ENCODE measurements around the gene ZC4H2.
A peak's percentile ranks its signal among the peaks of the same experiment; 100 is the strongest.
"Not testable (repeated sequence)": the region's sequence is repeated elsewhere in the genome, so short reads cannot be mapped to it uniquely, and the experiment has no call there.

The ZC4H2 gene, protein sequence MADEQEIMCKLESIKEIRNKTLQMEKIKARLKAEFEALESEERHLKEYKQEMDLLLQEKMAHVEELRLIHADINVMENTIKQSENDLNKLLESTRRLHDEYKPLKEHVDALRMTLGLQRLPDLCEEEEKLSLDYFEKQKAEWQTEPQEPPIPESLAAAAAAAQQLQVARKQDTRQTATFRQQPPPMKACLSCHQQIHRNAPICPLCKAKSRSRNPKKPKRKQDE

GRCh38 chrX:64975989-64976672, at the start of gene ZC4H2:
TSS of gene ZC4H2 (minus strand) at chrX:64976450. CDS start at chrX:64976377, 73 bp downstream.
- peak within 1 kb of the TSS; percentile 32 for H3K27ac ChIP-seq (ENCODE audit: low read length)
- peaks cover 0 to 12% of the 10 kb centered on the region in 2 donors for H3K27me3 ChIP-seq (ENCODE audit: control insufficient read depth in 1 of 2, insufficient read depth in 2 of 2, low read length in 2 of 2)
- peak within 1 kb of the TSS; percentile 43 for H3K9ac ChIP-seq (ENCODE audit: low read length in 2 of 2)
- no peaks in the 10 kb centered on the region for H3K9me3 ChIP-seq (ENCODE audit: control insufficient read depth in 2 of 2, low read length in 2 of 2)
- no peaks in the 10 kb centered on the region for H3K36me3 ChIP-seq (ENCODE audit: control insufficient read depth in 2 of 2, insufficient read depth in 2 of 2, low read length in 2 of 2)
- H3K4me3 ChIP-seq (ENCODE audit: low read length in 2 of 2): peak within 1 kb of the TSS; percentile 79 to 83
- H3K4me1 ChIP-seq (ENCODE audit: control insufficient read depth, insufficient read depth, low read length): no peaks in the 10 kb centered on the region

DNA sequence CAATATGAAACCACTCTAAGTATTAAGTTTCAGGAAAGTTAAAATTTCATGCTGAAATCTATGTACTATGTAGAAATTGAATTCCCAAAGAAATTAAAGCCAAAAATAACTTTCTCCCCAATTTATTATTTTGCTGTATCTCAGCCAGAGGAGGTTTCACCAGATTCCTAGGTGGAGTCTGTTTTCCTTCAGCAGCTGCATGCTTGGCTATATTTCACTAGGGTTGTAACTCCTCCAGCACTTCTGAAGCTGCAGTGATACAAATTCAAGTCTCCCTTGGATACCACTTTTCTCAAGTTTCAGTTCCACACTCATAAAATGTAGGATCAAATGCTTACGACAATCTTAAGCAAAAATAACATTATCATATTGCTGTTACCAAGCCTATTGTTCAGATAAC, 41.2 kb upstream of the ZC4H2 start:
- peaks cover 9% of the 10 kb centered on the region for H3K4me1 ChIP-seq (ENCODE audit: control insufficient read depth, insufficient read depth, low read length)
- H3K36me3 ChIP-seq (ENCODE audit: control insufficient read depth in 2 of 2, insufficient read depth in 2 of 2, low read length in 2 of 2): no peaks in the 10 kb centered on the region
- H3K9me3 ChIP-seq (ENCODE audit: control insufficient read depth in 2 of 2, low read length in 2 of 2): no peaks in the 10 kb centered on the region
- no peak overlapping the region for H3K9ac ChIP-seq (ENCODE audit: low read length in 2 of 2)
- H3K4me3 ChIP-seq (ENCODE audit: low read length in 2 of 2): peak overlapping the region in 1 of 2 donors; percentile 19
- no peaks in the 10 kb centered on the region for H3K27me3 ChIP-seq (ENCODE audit: control insufficient read depth in 1 of 2, insufficient read depth in 2 of 2, low read length in 2 of 2)
- H3K27ac ChIP-seq (ENCODE audit: low read length): no peak overlapping the region

- Histone ChIP-seq H3K4me3 (ENCODE audit: low read length in 2 of 2) (no peak overlapping the region), H3K9me3 (ENCODE audit: control insufficient read depth in 2 of 2, low read length in 2 of 2) (no peaks in the 10 kb centered on the region), H3K4me1 (ENCODE audit: control insufficient read depth, insufficient read depth, low read length) (peaks cover 9% of the 10 kb centered on the region), H3K27me3 (ENCODE audit: control insufficient read depth in 1 of 2, insufficient read depth in 2 of 2, low read length in 2 of 2) (no peaks in the 10 kb centered on the region), H3K36me3 (ENCODE audit: control insufficient read depth in 2 of 2, insufficient read depth in 2 of 2, low read length in 2 of 2) (no peaks in the 10 kb centered on the region), H3K9ac (ENCODE audit: low read length in 2 of 2) (no peak overlapping the region), H3K27ac (ENCODE audit: low read length) (no peak overlapping the region)
Measured at GRCh38 chrX:65014230-65014629, 38.0 kb upstream of the ZC4H2 start.

GRCh38 chrX:65009459-65009858, 33.2 kb upstream of the ZC4H2 start:
- Histone ChIP-seq H3K27me3 (ENCODE audit: control insufficient read depth in 1 of 2, insufficient read depth in 2 of 2, low read length in 2 of 2) (no peaks in the 10 kb centered on the region), H3K9ac (ENCODE audit: low read length in 2 of 2) (no peak overlapping the region), H3K36me3 (ENCODE audit: control insufficient read depth in 2 of 2, insufficient read depth in 2 of 2, low read length in 2 of 2) (no peaks in the 10 kb centered on the region), H3K4me1 (ENCODE audit: control insufficient read depth, insufficient read depth, low read length) (no peaks in the 10 kb centered on the region), H3K27ac (ENCODE audit: low read length) (no peak overlapping the region), H3K9me3 (ENCODE audit: control insufficient read depth in 2 of 2, low read length in 2 of 2) (no peaks in the 10 kb centered on the region), H3K4me3 (ENCODE audit: low read length in 2 of 2) (no peak overlapping the region)

GRCh38 chrX:65002208-65002607, 26.0 kb upstream of the ZC4H2 start:
- H3K9ac ChIP-seq (ENCODE audit: low read length in 2 of 2); H3K27me3 ChIP-seq (ENCODE audit: control insufficient read depth in 1 of 2, insufficient read depth in 2 of 2, low read length in 2 of 2); H3K9me3 ChIP-seq (ENCODE audit: control insufficient read depth in 2 of 2, low read length in 2 of 2); H3K4me1 ChIP-seq (ENCODE audit: control insufficient read depth, insufficient read depth, low read length); H3K27ac ChIP-seq (ENCODE audit: low read length); H3K4me3 ChIP-seq (ENCODE audit: low read length in 2 of 2); H3K36me3 ChIP-seq (ENCODE audit: control insufficient read depth in 2 of 2, insufficient read depth in 2 of 2, low read length in 2 of 2): not testable (repeated sequence)

- Histone ChIP-seq H3K4me3 (ENCODE audit: low read length in 2 of 2) (no peak overlapping the region), H3K4me1 (ENCODE audit: control insufficient read depth, insufficient read depth, low read length) (no peaks in the 10 kb centered on the region), H3K9me3 (ENCODE audit: control insufficient read depth in 2 of 2, low read length in 2 of 2) (no peaks in the 10 kb centered on the region), H3K36me3 (ENCODE audit: control insufficient read depth in 2 of 2, insufficient read depth in 2 of 2, low read length in 2 of 2) (peaks cover 0 to 2% of the 10 kb centered on the region in 2 donors), H3K9ac (ENCODE audit: low read length in 2 of 2) (no peak overlapping the region), H3K27ac (ENCODE audit: low read length) (no peak overlapping the region), H3K27me3 (ENCODE audit: control insufficient read depth in 1 of 2, insufficient read depth in 2 of 2, low read length in 2 of 2) (no peaks in the 10 kb centered on the region)
Measured at GRCh38 chrX:64996805-64997204, 20.6 kb upstream of the ZC4H2 start.

- Histone ChIP-seq H3K4me1 (ENCODE audit: control insufficient read depth, insufficient read depth, low read length) (no peaks in the 10 kb centered on the region), H3K9me3 (ENCODE audit: control insufficient read depth in 2 of 2, low read length in 2 of 2) (no peaks in the 10 kb centered on the region), H3K27me3 (ENCODE audit: control insufficient read depth in 1 of 2, insufficient read depth in 2 of 2, low read length in 2 of 2) (no peaks in the 10 kb centered on the region), H3K4me3 (ENCODE audit: low read length in 2 of 2) (no peak overlapping the region), H3K36me3 (ENCODE audit: control insufficient read depth in 2 of 2, insufficient read depth in 2 of 2, low read length in 2 of 2) (peaks cover 0 to 2% of the 10 kb centered on the region in 2 donors), H3K9ac (ENCODE audit: low read length in 2 of 2) (no peak overlapping the region), H3K27ac (ENCODE audit: low read length) (no peak overlapping the region)
Measured at GRCh38 chrX:64994131-64994798, 18.0 kb upstream of the ZC4H2 start.

GRCh38 chrX:64977830-64978229, 1.6 kb upstream of the ZC4H2 start:
- no peak overlapping the region for H3K9ac ChIP-seq (ENCODE audit: low read length in 2 of 2)
- H3K36me3 ChIP-seq (ENCODE audit: control insufficient read depth in 2 of 2, insufficient read depth in 2 of 2, low read length in 2 of 2): no peaks in the 10 kb centered on the region
- no peak overlapping the region for H3K4me3 ChIP-seq (ENCODE audit: low read length in 2 of 2)

GRCh38 chrX:64977051-64977450, 801 bp upstream of the ZC4H2 start:
- Histone ChIP-seq H3K9me3 (ENCODE audit: control insufficient read depth in 2 of 2, low read length in 2 of 2) (no peaks in the 10 kb centered on the region), H3K27ac (ENCODE audit: low read length) (no peak overlapping the region), H3K4me3 (ENCODE audit: low read length in 2 of 2) (no peak overlapping the region), H3K4me1 (ENCODE audit: control insufficient read depth, insufficient read depth, low read length) (no peaks in the 10 kb centered on the region), H3K9ac (ENCODE audit: low read length in 2 of 2) (no peak overlapping the region), H3K36me3 (ENCODE audit: control insufficient read depth in 2 of 2, insufficient read depth in 2 of 2, low read length in 2 of 2) (no peaks in the 10 kb centered on the region), H3K27me3 (ENCODE audit: control insufficient read depth in 1 of 2, insufficient read depth in 2 of 2, low read length in 2 of 2) (peaks cover 0 to 12% of the 10 kb centered on the region in 2 donors)

More at GRCh38 chrX:64977830-64978229, 1.6 kb upstream of the ZC4H2 start:
- H3K27me3 ChIP-seq (ENCODE audit: control insufficient read depth in 1 of 2, insufficient read depth in 2 of 2, low read length in 2 of 2): peaks cover 0 to 12% of the 10 kb centered on the region in 2 donors
- H3K4me1 ChIP-seq (ENCODE audit: control insufficient read depth, insufficient read depth, low read length): no peaks in the 10 kb centered on the region
- no peaks in the 10 kb centered on the region for H3K9me3 ChIP-seq (ENCODE audit: control insufficient read depth in 2 of 2, low read length in 2 of 2)
- H3K27ac ChIP-seq (ENCODE audit: low read length): no peak overlapping the region

DNA sequence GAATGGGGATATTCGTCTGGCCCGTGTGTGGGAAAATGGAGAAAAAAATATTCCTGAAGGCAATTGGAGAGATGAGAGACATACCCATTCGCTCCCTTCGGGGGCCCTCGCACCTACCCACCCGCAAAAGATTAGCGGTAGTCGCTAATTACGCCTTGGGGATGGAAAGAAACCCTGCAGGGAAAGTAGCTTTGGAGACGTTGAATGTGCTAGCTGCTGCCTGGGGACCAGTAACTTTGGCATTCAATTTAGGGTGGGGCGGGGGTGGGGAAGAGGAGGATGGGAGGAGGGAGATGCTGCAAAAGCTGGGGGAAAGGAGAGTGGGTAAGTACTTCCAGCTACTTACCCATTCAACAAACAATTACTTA, 407 bp upstream of the ZC4H2 start:
- Histone ChIP-seq H3K27me3 (ENCODE audit: control insufficient read depth in 1 of 2, insufficient read depth in 2 of 2, low read length in 2 of 2) (peaks cover 0 to 12% of the 10 kb centered on the region in 2 donors), H3K27ac (ENCODE audit: low read length) (no peak overlapping the region), H3K4me3 (ENCODE audit: low read length in 2 of 2) (peak overlapping the region; percentile 79 to 83), H3K9me3 (ENCODE audit: control insufficient read depth in 2 of 2, low read length in 2 of 2) (no peaks in the 10 kb centered on the region), H3K9ac (ENCODE audit: low read length in 2 of 2) (no peak overlapping the region), H3K36me3 (ENCODE audit: control insufficient read depth in 2 of 2, insufficient read depth in 2 of 2, low read length in 2 of 2) (no peaks in the 10 kb centered on the region), H3K4me1 (ENCODE audit: control insufficient read depth, insufficient read depth, low read length) (no peaks in the 10 kb centered on the region)

DNA sequence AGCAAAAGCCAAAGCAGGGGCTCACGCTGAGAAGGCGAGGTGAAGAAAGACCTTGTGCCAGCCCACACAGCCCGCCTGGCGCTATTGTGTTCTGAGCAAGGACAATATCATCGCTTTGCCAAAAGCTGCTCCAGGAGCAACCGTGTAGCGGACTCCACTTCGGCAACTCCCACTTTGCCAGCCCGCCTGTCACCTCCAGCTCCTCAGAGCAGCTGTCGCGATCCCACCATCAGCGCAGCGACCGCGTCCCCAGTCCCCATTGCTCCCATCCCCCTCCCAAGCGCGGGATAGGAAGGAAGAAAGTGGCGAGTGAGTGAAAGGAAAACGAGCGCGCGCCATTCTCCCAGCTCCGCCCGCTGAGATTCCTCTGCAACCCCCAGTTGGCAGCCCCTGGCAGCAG, 759 bp downstream of the ZC4H2 start:
- Histone ChIP-seq H3K4me1 (ENCODE audit: control insufficient read depth, insufficient read depth, low read length) (no peaks in the 10 kb centered on the region), H3K9me3 (ENCODE audit: control insufficient read depth in 2 of 2, low read length in 2 of 2) (no peaks in the 10 kb centered on the region), H3K36me3 (ENCODE audit: control insufficient read depth in 2 of 2, insufficient read depth in 2 of 2, low read length in 2 of 2) (no peaks in the 10 kb centered on the region), H3K9ac (ENCODE audit: low read length in 2 of 2) (peak overlapping the region; percentile 43), H3K27ac (ENCODE audit: low read length) (no peak overlapping the region), H3K4me3 (ENCODE audit: low read length in 2 of 2) (peak overlapping the region; percentile 79 to 83), H3K27me3 (ENCODE audit: control insufficient read depth in 1 of 2, insufficient read depth in 2 of 2, low read length in 2 of 2) (peaks cover 0 to 12% of the 10 kb centered on the region in 2 donors)
